ENCODE results near the gene EYS. TPM values are rescaled to one million over a fixed set of nuclear protein-coding genes. Genes with fewer than 3 reads are reported as not detected.
"Not testable (repeated sequence)": the region's sequence is repeated elsewhere in the genome, so short reads cannot be mapped to it uniquely, and the experiment has no call there.

The EYS gene
- total RNA-seq, 1 experiment from 2014 or later, result 1.5 TPM

GRCh38 chr6:63935732-63936131 lies 1771.3 kb downstream of the EYS start:
- intact Hi-C loops (cut with micrococcal nuclease), result no loop called here
- no peak overlapping the region for H3K27ac Mint-ChIP-seq (ENCODE audit: low read depth, unreplicated experiment)
- ChIA-PET CTCF (interaction anchor here (0.6 kb wide), 1 partner anchor 12 kb away, joined by 3 read pairs; no protein-coding TSS in a partner anchor), POLR2A (no interaction called here)
- H3K4me1 Mint-ChIP-seq (ENCODE audit: insufficient read depth, unreplicated experiment), result no peaks in the 10 kb centered on the region
- no peak for TF ChIP-seq CTCF (IDR thresholded peaks at IDR 0.05; ENCODE audit: unreplicated experiment)
- DNase-seq (ENCODE audit: unreplicated experiment), result no peak
- H3K4me3 Mint-ChIP-seq (ENCODE audit: unreplicated experiment), result no peak overlapping the region
- BruUV-seq (replicated peaks), result no TSS peak
- H3K9me3 Mint-ChIP-seq (ENCODE audit: unreplicated experiment), result no peaks in the 10 kb centered on the region
- no peaks in the 10 kb centered on the region for H3K36me3 Mint-ChIP-seq (ENCODE audit: insufficient read depth, unreplicated experiment)
- H3K27me3 Mint-ChIP-seq (ENCODE audit: insufficient read depth, unreplicated experiment), result no peaks in the 10 kb centered on the region

GRCh38 chr6:63933948-63934347 lies 1773.1 kb downstream of the EYS start:
- H3K27ac Mint-ChIP-seq (ENCODE audit: low read depth, unreplicated experiment); POLR2A ChIA-PET; H3K4me1 Mint-ChIP-seq (ENCODE audit: insufficient read depth, unreplicated experiment); DNase-seq (ENCODE audit: unreplicated experiment); H3K36me3 Mint-ChIP-seq (ENCODE audit: insufficient read depth, unreplicated experiment); H3K27me3 Mint-ChIP-seq (ENCODE audit: insufficient read depth, unreplicated experiment); CTCF ChIA-PET; H3K4me3 Mint-ChIP-seq (ENCODE audit: unreplicated experiment); H3K9me3 Mint-ChIP-seq (ENCODE audit: unreplicated experiment); BruUV-seq (replicated peaks); intact Hi-C loops (cut with micrococcal nuclease): not testable (repeated sequence)

GRCh38 chr6:63930848-63931247 lies 1776.2 kb downstream of the EYS start:
- no peak for DNase-seq (ENCODE audit: unreplicated experiment)
- intact Hi-C loops (cut with micrococcal nuclease), result no loop called here
- ChIA-PET CTCF (no interaction called here), POLR2A (interaction anchor here (0.6 kb wide), 1 partner anchor 177 kb away, joined by 3 read pairs; no protein-coding TSS in a partner anchor)
- Mint-ChIP-seq H3K36me3 (ENCODE audit: insufficient read depth, unreplicated experiment) (no peaks in the 10 kb centered on the region), H3K4me3 (ENCODE audit: unreplicated experiment) (no peak overlapping the region), H3K27me3 (ENCODE audit: insufficient read depth, unreplicated experiment) (no peaks in the 10 kb centered on the region), H3K4me1 (ENCODE audit: insufficient read depth, unreplicated experiment) (no peaks in the 10 kb centered on the region), H3K27ac (ENCODE audit: low read depth, unreplicated experiment) (no peak overlapping the region), H3K9me3 (ENCODE audit: unreplicated experiment) (no peaks in the 10 kb centered on the region)
- TF ChIP-seq CTCF (IDR thresholded peaks at IDR 0.05; ENCODE audit: unreplicated experiment), result no peak
- BruUV-seq (replicated peaks), result no TSS peak

- no peak for DNase-seq (ENCODE audit: unreplicated experiment)
- Mint-ChIP-seq H3K9me3 (ENCODE audit: unreplicated experiment) (no peaks in the 10 kb centered on the region), H3K27ac (ENCODE audit: low read depth, unreplicated experiment) (no peak overlapping the region), H3K36me3 (ENCODE audit: insufficient read depth, unreplicated experiment) (no peaks in the 10 kb centered on the region), H3K4me3 (ENCODE audit: unreplicated experiment) (no peak overlapping the region), H3K4me1 (ENCODE audit: insufficient read depth, unreplicated experiment) (no peaks in the 10 kb centered on the region), H3K27me3 (ENCODE audit: insufficient read depth, unreplicated experiment) (no peaks in the 10 kb centered on the region)
- no peak for TF ChIP-seq CTCF (IDR thresholded peaks at IDR 0.05; ENCODE audit: unreplicated experiment)
- intact Hi-C loops (cut with micrococcal nuclease), result no loop called here
- no TSS peak for BruUV-seq (replicated peaks)
- POLR2A ChIA-PET, result interaction anchor here (0.6 to 1.0 kb wide), 2 partner anchors 29 to 60 kb away, joined by 3 to 4 read pairs; no protein-coding TSS in a partner anchor
- CTCF ChIA-PET, result no interaction called here
These were observed 1777.9 kb downstream of the EYS start for GRCh38 chr6:63929111-63929510.

- CTCF ChIA-PET, result interaction anchor here (2.8 kb wide), 1 partner anchor 402 kb away, joined by 14 read pairs; no protein-coding TSS in a partner anchor
- H3K27ac Mint-ChIP-seq (ENCODE audit: low read depth, unreplicated experiment), result no peak overlapping the region
- H3K4me3 Mint-ChIP-seq (ENCODE audit: unreplicated experiment), result no peak overlapping the region
- no peak for DNase-seq (ENCODE audit: unreplicated experiment)
- intact Hi-C loops (cut with micrococcal nuclease), result no loop called here
- no TSS peak for BruUV-seq (replicated peaks)
- TF ChIP-seq CTCF (IDR thresholded peaks at IDR 0.05; ENCODE audit: unreplicated experiment), result no peak
- no peaks in the 10 kb centered on the region for H3K36me3 Mint-ChIP-seq (ENCODE audit: insufficient read depth, unreplicated experiment)
- H3K27me3 Mint-ChIP-seq (ENCODE audit: insufficient read depth, unreplicated experiment), result no peaks in the 10 kb centered on the region
- H3K4me1 Mint-ChIP-seq (ENCODE audit: insufficient read depth, unreplicated experiment), result no peaks in the 10 kb centered on the region
- POLR2A ChIA-PET, result interaction anchor here (0.6 to 1.0 kb wide), 2 partner anchors 29 to 60 kb away, joined by 3 to 4 read pairs; no protein-coding TSS in a partner anchor
- H3K9me3 Mint-ChIP-seq (ENCODE audit: unreplicated experiment), result no peaks in the 10 kb centered on the region
These were observed 1778.4 kb downstream of the EYS start for GRCh38 chr6:63928613-63929012.

All from MCF 10A (cell line).